Kidney epithelial cell (primary cell): ENCODE measurements around the gene TMEM14B. TPM values are rescaled to one million over a fixed set of nuclear protein-coding genes. Genes with fewer than 3 reads are reported as not detected.
"Not testable (repeated sequence)": the region's sequence is repeated elsewhere in the genome, so short reads cannot be mapped to it uniquely, and the experiment has no call there.

Experiments
- DNase-seq: peaks from one replicate; pipeline ENCODE4 v3.0.0-alpha.2; 2010; ENCODE audit warnings: low read depth
- H3K27me3 ChIP-seq: 2 replicates; pipeline ENCODE4 v1.6.0; 2011; ENCODE audit warnings: low read length; ENCODE audit not compliant: control insufficient read depth, insufficient read depth
- H3K36me3 ChIP-seq: 2 replicates; pipeline ENCODE4 v1.5.1; 2011; ENCODE audit warnings: low read length; ENCODE audit not compliant: control insufficient read depth, insufficient read depth
- H3K4me3 ChIP-seq: 2 replicates; pipeline ENCODE4 v1.5.1; 2011; ENCODE audit warnings: low read depth, mild to moderate bottlenecking, control low read depth, low read length
- total RNA-seq: library from RNA; depleted of rRNA; stranded (reverse); fragments of >200 nt; gene quantifications from 2 replicates; pipeline ENCODE4 v1.2.3, GENCODE V29; 2015
- TF ChIP-seq, protein P1 (sequence below): IDR thresholded peaks from 2 replicates; pipeline ENCODE4 v1.5.1; 2011; ENCODE audit warnings: mild to moderate bottlenecking, moderate library complexity, low read length, control low read depth, inconsistent platforms; ENCODE audit not compliant: insufficient read depth, poor library complexity, severe bottlenecking

The TMEM14B gene
- total RNA-seq, 1 donor from 2014 or later: 99.8 TPM

DNA sequence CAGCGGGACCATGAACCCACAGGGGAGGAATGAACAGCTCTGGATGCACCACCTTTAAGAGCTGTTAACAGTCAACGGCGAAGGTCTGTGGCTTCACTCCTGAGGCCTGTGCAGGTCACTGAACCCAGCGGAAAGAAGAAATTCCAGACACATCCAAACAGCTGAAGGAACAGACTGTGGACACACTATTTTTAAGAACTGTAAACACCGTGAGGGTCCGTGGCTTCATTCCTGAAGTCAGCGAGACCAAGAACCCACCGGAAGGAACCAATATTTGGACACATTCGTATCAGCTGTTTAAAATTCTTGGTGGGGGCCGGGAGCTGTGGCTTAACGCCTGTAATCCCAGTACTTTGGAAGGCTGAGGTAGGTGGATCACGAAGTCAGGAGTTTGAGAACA is 5.4 kb upstream of the TMEM14B start:
- no peaks in the 10 kb centered on the region for H3K27me3 ChIP-seq
- no peak for DNase-seq
- no peaks in the 10 kb centered on the region for H3K36me3 ChIP-seq
- H3K4me3 ChIP-seq: no peak overlapping the region
- TF ChIP-seq, protein P1, sequence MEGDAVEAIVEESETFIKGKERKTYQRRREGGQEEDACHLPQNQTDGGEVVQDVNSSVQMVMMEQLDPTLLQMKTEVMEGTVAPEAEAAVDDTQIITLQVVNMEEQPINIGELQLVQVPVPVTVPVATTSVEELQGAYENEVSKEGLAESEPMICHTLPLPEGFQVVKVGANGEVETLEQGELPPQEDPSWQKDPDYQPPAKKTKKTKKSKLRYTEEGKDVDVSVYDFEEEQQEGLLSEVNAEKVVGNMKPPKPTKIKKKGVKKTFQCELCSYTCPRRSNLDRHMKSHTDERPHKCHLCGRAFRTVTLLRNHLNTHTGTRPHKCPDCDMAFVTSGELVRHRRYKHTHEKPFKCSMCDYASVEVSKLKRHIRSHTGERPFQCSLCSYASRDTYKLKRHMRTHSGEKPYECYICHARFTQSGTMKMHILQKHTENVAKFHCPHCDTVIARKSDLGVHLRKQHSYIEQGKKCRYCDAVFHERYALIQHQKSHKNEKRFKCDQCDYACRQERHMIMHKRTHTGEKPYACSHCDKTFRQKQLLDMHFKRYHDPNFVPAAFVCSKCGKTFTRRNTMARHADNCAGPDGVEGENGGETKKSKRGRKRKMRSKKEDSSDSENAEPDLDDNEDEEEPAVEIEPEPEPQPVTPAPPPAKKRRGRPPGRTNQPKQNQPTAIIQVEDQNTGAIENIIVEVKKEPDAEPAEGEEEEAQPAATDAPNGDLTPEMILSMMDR: no peak

- Histone ChIP-seq H3K27me3 (no peaks in the 10 kb centered on the region), H3K4me3 (no peak overlapping the region), H3K36me3 (no peaks in the 10 kb centered on the region)
- no peak for DNase-seq
- TF ChIP-seq, protein P1: no peak
Observed at GRCh38 chr6:10743515-10743914, 4.1 kb upstream of the TMEM14B start.

GRCh38 chr6:10745116-10745515 is 2.5 kb upstream of the TMEM14B start:
- no peaks in the 10 kb centered on the region for H3K27me3 ChIP-seq

DNA sequence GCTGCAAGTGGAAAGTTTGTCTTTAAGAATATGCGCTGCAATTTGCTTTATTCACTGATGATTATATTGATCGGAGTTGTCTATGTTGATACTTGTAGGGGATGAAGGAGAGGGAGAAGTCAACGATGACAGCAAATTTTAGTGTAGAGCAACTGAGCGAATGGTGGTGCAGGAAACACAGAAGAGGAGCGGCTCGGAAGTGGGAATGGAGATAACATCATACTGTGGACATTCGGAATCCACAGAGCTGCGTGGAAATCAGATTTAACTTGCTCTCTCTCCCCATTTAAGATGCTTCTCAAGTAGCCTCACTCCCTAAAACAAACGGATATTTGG is 722 bp upstream of the TMEM14B start:
- Histone ChIP-seq H3K36me3 (peaks cover 4% of the 10 kb centered on the region), H3K27me3 (no peaks in the 10 kb centered on the region), H3K4me3 (peak overlapping the region; percentile 68)
- no peak for DNase-seq
- TF ChIP-seq, protein P1: no peak

More at GRCh38 chr6:10745116-10745515, 2.5 kb upstream of the TMEM14B start:
- DNase-seq: no peak
- no peak overlapping the region for H3K4me3 ChIP-seq
- H3K36me3 ChIP-seq: no peaks in the 10 kb centered on the region
- TF ChIP-seq, protein P1: no peak

- TF ChIP-seq, protein P1: no peak
- peaks cover 6% of the 10 kb centered on the region for H3K36me3 ChIP-seq
Observed at GRCh38 chr6:10749734-10750133, 2.1 kb downstream of the TMEM14B start.

DNA sequence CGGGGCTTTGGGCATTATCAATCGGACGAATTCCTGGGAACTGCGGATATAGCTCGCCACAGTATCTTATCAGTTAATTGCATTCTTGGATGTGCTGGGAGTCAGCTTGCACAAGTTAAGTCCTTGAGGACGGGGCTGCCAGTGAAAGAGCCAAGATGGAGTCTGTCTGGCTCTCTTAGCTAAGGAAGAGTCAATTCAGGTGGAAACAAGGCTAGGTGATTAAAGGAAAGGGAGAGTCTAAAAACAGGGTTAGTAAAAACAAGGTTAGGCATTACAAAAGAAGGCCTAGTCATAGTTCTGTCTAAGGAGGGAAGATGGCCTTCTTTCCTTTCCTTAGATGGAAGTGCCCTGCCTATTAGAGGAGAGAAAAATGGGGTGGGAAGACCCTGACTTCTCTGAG is 3.0 kb downstream of the TMEM14B start:
- DNase-seq, H3K4me3 ChIP-seq, H3K36me3 ChIP-seq, H3K27me3 ChIP-seq: not testable (repeated sequence)

More at GRCh38 chr6:10749734-10750133, 2.1 kb downstream of the TMEM14B start:
- no peak for DNase-seq
- no peak overlapping the region for H3K4me3 ChIP-seq
- H3K27me3 ChIP-seq: no peaks in the 10 kb centered on the region

GRCh38 chr6:10751757-10752156 is 4.2 kb downstream of the TMEM14B start:
- not testable (repeated sequence) for H3K36me3 ChIP-seq, DNase-seq

More at GRCh38 chr6:10751757-10752156, 4.2 kb downstream of the TMEM14B start:
- not testable (repeated sequence) for H3K27me3 ChIP-seq, H3K4me3 ChIP-seq
